GM18951 (cell line): Measurements from ENCODE around the gene EXOC8.
"Not testable (repeated sequence)": the region's sequence is repeated elsewhere in the genome, so short reads cannot be mapped to it uniquely, and the experiment has no call there.

Source experiments
- POLR2A ChIP-seq: IDR thresholded peaks from 4 replicates; pipeline ENCODE4 v1.6.1; 2011; ENCODE audit warnings: mild to moderate bottlenecking; ENCODE audit not compliant: insufficient read length, insufficient read depth; ENCODE audit errors: extremely low read depth
- in situ Hi-C: fragments of 300-500 bp; cut with MboI; formaldehyde crosslinking; loops from one replicate; pipeline ENCODE4 v1.12.0; 2022; ENCODE audit warnings: low sequenced_read_pairs, mixed read lengths, inconsistent platforms; ENCODE audit not compliant: unreplicated experiment

EXOC8 gene

DNA sequence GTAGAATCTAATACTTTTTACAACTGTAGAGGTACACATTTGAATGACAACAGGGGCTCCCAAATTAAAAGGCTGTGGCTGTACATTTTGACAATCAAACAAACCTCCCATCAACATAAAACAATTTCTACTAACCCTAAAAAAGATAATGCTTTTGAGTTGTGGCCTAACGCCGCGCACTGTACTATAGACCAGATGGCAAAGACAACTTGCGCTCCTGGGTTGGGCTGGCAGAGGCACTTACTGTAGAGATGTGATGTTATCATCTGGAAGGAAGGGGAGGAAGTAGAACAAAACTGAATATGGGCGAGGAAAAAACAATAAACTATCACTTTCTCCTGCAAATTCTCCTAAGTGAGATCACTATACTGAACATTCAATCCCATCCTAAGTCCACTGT lies 26.5 kb upstream of the EXOC8 start:
- in situ Hi-C loops = no loop called here
- TF ChIP-seq POLR2A = no peak

DNA sequence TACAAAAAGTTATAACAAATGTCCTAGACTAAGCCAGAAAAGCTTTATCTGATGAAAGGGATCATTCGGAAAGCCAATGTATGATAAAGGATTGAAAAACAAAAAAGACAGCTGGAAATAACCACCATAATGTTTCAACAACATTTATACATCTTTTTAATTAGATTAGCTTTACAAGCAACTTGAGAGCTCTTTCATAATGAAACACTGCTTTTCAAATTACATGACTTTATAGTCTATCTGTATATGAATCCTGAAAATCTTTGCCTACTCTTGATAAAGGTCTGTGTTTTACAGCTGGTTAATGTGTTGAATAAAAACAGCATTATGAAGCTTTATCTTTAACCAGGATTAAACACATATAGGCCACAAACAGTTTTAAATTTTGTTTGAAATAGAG lies 26.0 kb upstream of the EXOC8 start:
- no peak for TF ChIP-seq POLR2A
- in situ Hi-C loops = no loop called here

DNA sequence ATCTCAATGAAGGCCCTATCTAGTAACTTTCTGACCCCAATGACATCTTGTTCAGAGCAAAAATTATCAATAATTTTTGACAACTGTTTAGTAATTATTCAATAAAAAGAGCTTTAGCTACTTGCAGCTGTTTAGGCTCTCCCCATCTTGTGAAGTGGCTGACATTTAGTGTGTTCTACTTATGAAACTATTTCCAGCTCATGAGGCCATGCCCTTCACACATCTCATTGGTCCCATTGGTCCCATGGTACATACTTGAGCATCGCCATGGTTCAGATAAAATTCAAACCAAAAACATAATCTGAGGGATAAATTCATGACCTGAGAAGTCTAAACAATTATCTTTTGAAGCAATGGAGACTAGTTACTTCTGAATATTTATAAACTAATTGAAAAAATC lies 24.7 kb upstream of the EXOC8 start:
- no peak for TF ChIP-seq POLR2A
- in situ Hi-C loops = no loop called here

DNA sequence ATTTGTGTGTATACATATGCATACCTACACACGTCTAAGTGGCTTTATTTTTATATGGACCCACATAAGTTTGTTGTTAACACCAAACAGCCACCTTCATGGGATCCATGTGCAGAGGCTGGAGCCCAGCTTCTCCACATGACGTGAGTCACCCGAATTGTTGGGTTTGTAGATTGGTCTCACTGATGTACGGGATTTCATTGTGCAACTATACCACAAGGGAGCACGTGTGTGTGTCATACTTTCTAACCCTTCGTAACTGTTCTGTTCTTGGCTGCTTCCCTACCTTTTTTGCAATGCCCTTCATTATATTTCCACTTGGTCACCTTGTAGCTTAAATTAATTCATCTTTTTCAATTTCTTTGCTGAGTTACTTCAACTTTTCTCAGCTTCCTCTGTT lies 21.5 kb upstream of the EXOC8 start:
- no peak for TF ChIP-seq POLR2A
- in situ Hi-C loops = loop anchor here (5.0 to 10.0 kb wide), 2 partner anchors 216 to 243 kb away; no protein-coding TSS in a partner anchor

DNA sequence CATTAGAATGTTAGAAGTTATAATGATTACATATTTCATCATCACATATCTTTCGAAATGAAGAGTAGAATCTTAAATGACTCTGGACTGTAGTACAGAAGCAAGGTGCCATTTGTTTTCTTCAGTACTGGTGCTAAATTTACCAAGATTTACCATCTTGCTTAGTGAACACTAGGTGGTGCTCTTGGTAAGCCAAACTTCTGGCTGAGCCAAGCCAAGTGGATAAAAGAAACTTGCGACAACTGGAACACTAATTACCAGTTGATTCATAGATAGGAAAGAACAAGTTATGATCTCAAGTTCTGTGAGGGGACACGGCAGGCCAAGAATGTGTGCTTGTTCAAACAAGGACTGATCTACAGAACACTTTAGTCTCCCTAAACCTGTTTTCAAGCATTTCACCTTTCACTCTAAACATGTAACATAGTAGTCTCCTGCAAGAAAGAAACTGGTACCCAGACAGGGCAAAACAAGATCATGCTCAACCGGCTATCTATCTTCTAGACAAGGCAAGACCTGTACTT lies 20.2 kb upstream of the EXOC8 start:
- in situ Hi-C loops = loop anchor here (5.0 to 10.0 kb wide), 2 partner anchors 217 to 244 kb away; no protein-coding TSS in a partner anchor
- no peak for TF ChIP-seq POLR2A

DNA sequence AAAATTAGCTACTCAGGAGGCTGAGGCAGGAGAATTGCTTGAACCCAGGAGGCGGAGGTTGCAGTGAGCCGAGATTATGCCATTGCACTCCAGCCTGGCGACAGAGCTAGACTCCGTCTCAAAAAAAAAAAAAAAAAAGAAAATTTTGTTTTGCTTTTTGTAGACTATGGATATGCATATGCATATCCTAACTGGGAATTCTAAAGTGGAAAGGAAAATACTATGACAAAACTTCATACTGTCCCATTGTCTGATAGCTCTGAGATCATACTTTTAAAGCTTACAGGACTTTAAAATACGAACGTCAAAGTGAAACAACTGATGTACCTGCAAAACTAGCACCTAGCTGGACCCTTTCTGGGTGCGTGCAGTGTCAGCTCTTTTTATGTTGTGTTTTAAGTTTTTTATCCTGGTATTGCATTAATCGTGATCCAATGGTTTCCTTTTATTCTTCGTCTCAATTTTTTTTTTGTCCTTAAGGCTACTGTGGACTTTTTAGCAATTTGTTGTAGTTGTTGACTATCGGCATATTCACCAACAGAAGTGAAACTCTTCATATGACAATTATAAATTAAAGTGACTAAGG lies 19.6 kb upstream of the EXOC8 start:
- in situ Hi-C loops = loop anchor here (5.0 to 10.0 kb wide), 2 partner anchors 218 to 245 kb away; no protein-coding TSS in a partner anchor

DNA sequence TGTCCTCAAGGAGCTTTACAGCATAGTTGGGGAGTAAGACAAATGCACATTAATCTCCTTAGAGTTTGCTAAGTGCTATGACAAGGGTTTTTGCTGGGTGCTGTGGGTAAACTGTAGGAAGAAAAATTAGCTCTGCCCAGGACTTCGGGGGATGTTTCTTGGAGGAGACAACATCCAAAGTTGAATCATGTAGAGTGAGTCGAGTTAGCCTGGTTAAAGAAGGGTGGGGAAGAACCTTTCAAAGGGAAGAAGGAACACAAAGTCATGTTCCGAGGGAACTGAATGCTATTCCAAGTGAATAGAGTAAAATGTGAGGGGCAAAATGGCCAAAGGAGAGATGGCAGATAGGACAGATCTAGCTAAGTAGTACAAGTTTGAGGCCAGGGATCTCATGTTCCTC lies 17.5 kb upstream of the EXOC8 start:
- no peak for TF ChIP-seq POLR2A
- in situ Hi-C loops = loop anchor here (5.0 to 10.0 kb wide), 2 partner anchors 220 to 247 kb away; no protein-coding TSS in a partner anchor

More for the DNA sequence above, 19.6 kb upstream of the EXOC8 start:
- no peak for TF ChIP-seq POLR2A

DNA sequence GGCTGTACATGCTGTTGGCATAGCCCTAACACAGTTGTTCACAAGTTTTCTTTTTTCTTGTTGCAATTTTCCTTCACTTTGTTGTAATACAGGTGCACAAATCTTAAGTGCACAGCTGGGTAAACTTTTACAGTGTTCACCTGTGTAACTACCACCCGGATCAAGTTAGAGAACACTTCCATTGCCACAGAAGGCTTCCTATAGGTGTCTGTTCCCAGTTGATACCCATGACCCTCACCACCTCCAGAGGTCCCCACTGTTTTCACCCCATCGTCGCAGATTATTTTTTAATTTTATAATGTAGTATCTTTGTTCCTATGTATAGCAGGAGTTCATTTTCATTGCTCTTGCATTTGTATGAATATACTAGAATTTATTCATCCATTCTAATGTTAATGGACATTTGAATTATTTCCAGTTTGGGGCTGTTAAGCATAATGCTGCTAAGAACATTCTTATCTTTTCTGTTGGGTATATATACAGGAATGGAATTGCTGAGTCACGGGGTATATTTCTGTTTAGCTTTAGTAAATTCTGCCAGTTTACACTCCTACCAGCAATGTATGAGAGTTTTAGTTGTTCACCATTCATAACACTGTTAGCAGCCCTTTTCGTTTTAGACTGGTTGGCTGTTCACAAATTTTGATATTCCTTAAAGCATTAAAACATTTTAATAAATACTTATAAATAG lies 16.8 kb upstream of the EXOC8 start:
- TF ChIP-seq POLR2A = no peak
- in situ Hi-C loops = loop anchor here (5.0 to 10.0 kb wide), 2 partner anchors 220 to 248 kb away; no protein-coding TSS in a partner anchor

DNA sequence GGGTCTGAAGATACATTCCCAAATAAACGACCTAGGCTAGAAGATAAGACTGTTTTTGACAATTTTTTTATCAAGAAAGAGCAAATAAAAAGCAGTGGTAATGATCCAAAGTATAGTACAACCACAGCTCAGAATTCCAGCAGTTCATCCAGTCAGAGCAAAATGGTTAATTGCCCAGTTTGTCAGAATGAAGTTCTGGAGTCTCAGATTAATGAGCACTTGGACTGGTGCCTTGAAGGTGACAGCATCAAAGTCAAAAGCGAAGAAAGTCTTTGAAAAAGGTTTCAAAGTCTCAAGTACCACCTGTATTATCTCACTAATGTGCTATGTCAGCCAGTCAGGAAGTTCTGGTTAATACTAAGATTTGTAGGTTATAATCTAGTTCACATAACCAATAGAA lies 15.4 kb upstream of the EXOC8 start:
- in situ Hi-C loops = loop anchor here (10.0 kb wide), 1 partner anchor 222 kb away; no protein-coding TSS in a partner anchor
- no peak for TF ChIP-seq POLR2A

DNA sequence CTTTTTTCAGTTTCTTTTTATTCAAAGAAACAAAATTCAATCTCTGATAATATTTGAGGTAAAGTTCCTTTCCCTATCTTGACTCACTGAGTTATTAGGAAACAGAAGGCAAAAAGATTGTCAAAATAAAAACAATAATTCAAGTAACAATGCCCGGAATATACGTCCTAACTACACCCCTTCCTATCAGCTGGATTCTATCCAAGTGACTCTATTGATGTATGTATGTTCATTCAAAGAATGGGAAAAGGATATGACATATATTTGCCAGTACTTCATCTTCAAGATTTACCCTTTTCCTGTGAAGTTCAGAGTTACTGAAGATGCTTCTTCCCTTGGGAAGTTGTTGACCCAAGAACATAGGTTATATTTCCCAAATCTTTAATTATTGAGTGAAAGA lies 14.2 kb upstream of the EXOC8 start:
- no peak for TF ChIP-seq POLR2A
- in situ Hi-C loops = loop anchor here (10.0 kb wide), 1 partner anchor 223 kb away; no protein-coding TSS in a partner anchor

DNA sequence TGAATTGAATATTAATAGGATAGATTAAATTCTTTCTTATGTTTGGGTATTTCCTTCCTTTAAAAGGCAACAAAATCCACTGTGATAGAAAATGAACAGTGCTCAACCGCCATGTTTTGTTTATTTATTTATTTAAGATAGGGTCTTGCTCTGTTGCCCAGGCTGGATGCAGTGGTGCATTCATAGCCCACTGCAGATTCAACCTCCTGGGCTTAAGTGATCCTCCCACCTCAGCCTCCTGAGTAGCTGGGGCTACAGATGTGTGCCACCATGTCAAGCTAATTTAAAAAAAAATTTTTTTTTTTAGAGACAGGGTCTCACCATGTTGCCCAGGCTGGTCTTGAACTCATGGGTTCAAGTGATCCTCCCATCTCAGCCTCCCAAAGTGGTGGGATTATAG lies 11.2 kb upstream of the EXOC8 start:
- in situ Hi-C loops = not testable (repeated sequence)

DNA sequence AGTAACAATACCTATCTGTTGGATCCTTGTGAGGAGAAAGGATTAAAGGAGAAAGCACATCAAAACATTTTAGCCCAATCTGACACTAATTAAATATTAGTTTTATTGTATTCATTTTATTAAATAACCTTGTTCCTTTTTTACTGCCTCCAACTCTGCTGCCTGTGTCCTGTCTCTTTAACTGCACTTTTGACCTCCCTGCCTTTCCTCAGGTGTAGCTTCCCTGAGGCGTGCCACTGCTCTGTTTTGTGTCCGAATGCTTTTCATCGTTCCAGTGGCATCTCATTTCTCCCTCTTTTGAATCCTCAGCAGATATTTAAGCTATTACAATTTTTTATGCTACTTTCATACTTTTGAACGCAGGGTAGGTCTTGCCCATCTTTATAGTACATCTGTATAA lies 10.8 kb upstream of the EXOC8 start:
- no peak for TF ChIP-seq POLR2A
- in situ Hi-C loops = no loop called here

DNA sequence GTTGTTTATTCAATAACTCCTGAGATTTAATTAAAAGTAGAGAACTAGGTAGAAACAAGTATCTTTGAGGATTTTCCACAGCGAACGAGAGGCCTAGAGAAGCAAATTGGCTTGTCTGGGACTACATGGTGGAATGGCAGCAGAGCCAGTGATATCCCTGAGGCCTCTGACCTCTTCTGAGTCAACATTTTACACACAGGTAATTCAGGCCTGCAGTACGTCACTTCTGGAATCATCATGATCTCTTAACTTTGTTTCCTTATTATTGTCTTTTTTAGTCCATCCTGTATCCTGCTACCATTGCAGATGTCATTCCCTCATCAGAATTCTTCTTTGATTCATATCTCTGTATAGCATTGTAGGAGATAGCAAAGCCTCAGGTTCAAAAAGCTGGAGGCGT lies 10.3 kb upstream of the EXOC8 start:
- TF ChIP-seq POLR2A = no peak
- in situ Hi-C loops = no loop called here
